MM.1S (cell line): ENCODE results near the gene ZFYVE28.

Source experiments
- DNase-seq: peaks from one replicate; pipeline ENCODE4 v3.0.0-alpha.2; 2015
- H2AFZ ChIP-seq: fragments of 300-600 bp; sonication (generic); 2 replicates; pipeline ENCODE4 v1.6.0; 2016; ENCODE audit warnings: antibody characterized with exemption, low read length
- H3F3A ChIP-seq: fragments of 300-600 bp; sonication (generic); 2 replicates; pipeline ENCODE4 v1.6.1; 2016; ENCODE audit warnings: mild to moderate bottlenecking, antibody characterized with exemption, low read length, moderate library complexity, mixed read lengths; ENCODE audit not compliant: insufficient read depth
- H3K27ac ChIP-seq: fragments of 300-600 bp; sonication (generic); 2 replicates; pipeline ENCODE4 v1.5.1; 2016; ENCODE audit warnings: mild to moderate bottlenecking, low read length
- H3K27me3 ChIP-seq: fragments of 300-600 bp; sonication (generic); replicated peaks from 2 replicates; pipeline ENCODE4 v1.6.0; 2016; ENCODE audit warnings: low read length; ENCODE audit not compliant: insufficient read depth
- H3K36me3 ChIP-seq: fragments of 300-600 bp; sonication (generic); replicated peaks from 2 replicates; pipeline ENCODE4 v1.6.1; 2016; ENCODE audit warnings: mild to moderate bottlenecking, low read length, mixed read lengths; ENCODE audit not compliant: insufficient read depth
- H3K4me1 ChIP-seq: fragments of 300-600 bp; sonication (generic); 2 replicates; pipeline ENCODE4 v1.6.1; 2016; ENCODE audit warnings: low read length, mixed read lengths
- H3K4me2 ChIP-seq: fragments of 300-600 bp; sonication (generic); 2 replicates; pipeline ENCODE4 v1.6.0; 2016; ENCODE audit warnings: low read depth, low read length
- H3K4me3 ChIP-seq: fragments of 300-600 bp; sonication (generic); 2 replicates; pipeline ENCODE4 v1.5.1; 2016; ENCODE audit warnings: low read length, mixed read lengths
- H3K79me2 ChIP-seq: fragments of 300-600 bp; sonication (generic); 2 replicates; pipeline ENCODE4 v1.6.1; 2016; ENCODE audit warnings: mixed run types, low read length, mixed read lengths
- H3K9ac ChIP-seq: fragments of 300-600 bp; sonication (generic); 2 replicates; pipeline ENCODE4 v1.6.1; 2016; ENCODE audit warnings: low read length, mixed read lengths
- H3K9me2 ChIP-seq: fragments of 300-600 bp; sonication (generic); replicated peaks from 2 replicates; pipeline ENCODE4 v1.6.1; 2016; ENCODE audit warnings: mild to moderate bottlenecking, low read length, mixed read lengths; ENCODE audit not compliant: insufficient read depth
- H3K9me3 ChIP-seq: fragments of 300-600 bp; sonication (generic); replicated peaks from 2 replicates; pipeline ENCODE4 v1.6.1; 2016; ENCODE audit warnings: mild to moderate bottlenecking, low read length, mixed read lengths; ENCODE audit not compliant: insufficient read depth
- H4K20me1 ChIP-seq: fragments of 300-600 bp; sonication (generic); 2 replicates; pipeline ENCODE4 v1.6.1; 2016; ENCODE audit warnings: mild to moderate bottlenecking, low read length, moderate library complexity, mixed read lengths; ENCODE audit not compliant: insufficient read depth
- CTCF ChIP-seq: fragments of 300-600 bp; sonication (generic); IDR thresholded peaks from 2 replicates; pipeline ENCODE4 v1.5.1; 2016; ENCODE audit warnings: antibody characterized with exemption, low read length, mixed read lengths
- EZH2 ChIP-seq: fragments of 300-600 bp; sonication (generic); optimal IDR thresholded peaks from 2 replicates; pipeline ENCODE3; 2017; ENCODE audit warnings: low read depth, mild to moderate bottlenecking, antibody characterized with exemption, low read length, mixed read lengths
- EZH2phosphoT487 ChIP-seq: fragments of 300-600 bp; sonication (generic); IDR thresholded peaks from 2 replicates; pipeline ENCODE4 v1.6.1; 2018; ENCODE audit warnings: antibody characterized with exemption, low read length

ZFYVE28 gene

GRCh38 chr4:2394528-2394927, 23.9 kb downstream of the ZFYVE28 start:
- no peak overlapping the region for H3K27ac ChIP-seq
- H4K20me1 ChIP-seq: no peaks in the 10 kb centered on the region
- no peaks in the 10 kb centered on the region for H3K9me2 ChIP-seq
- no peak overlapping the region for H3K4me3 ChIP-seq
- H3K9me3 ChIP-seq: no peaks in the 10 kb centered on the region
- no peaks in the 10 kb centered on the region for H3F3A ChIP-seq
- peak overlapping the region; percentile 74; the same call in 1 of the 2 replicates for H3K4me2 ChIP-seq
- H2AFZ ChIP-seq: no peak overlapping the region
- H3K4me1 ChIP-seq: peaks cover 7% of the 10 kb centered on the region; the same call in 1 of the 2 replicates
- no peak for DNase-seq
- peaks cover 18% of the 10 kb centered on the region for H3K79me2 ChIP-seq
- no peak overlapping the region for H3K9ac ChIP-seq
- TF ChIP-seq CTCF (no peak), EZH2phosphoT487 (no peak), EZH2 (no peak)
- no peaks in the 10 kb centered on the region for H3K36me3 ChIP-seq
- H3K27me3 ChIP-seq: no peaks in the 10 kb centered on the region

GRCh38 chr4:2393353-2394270, 24.8 kb downstream of the ZFYVE28 start:
- DNase-seq: peak; percentile 67
- Histone ChIP-seq H3F3A (no peaks in the 10 kb centered on the region), H3K79me2 (peaks cover 18% of the 10 kb centered on the region), H3K27ac (peak overlapping the region; percentile 31; the same call in 1 of the 2 replicates), H3K9me2 (no peaks in the 10 kb centered on the region), H3K4me1 (peaks cover 7% of the 10 kb centered on the region; the same call in 1 of the 2 replicates), H3K4me3 (peak overlapping the region; percentile 28), H3K9ac (no peak overlapping the region; the same call in 1 of the 2 replicates), H3K27me3 (no peaks in the 10 kb centered on the region), H2AFZ (no peak overlapping the region), H3K9me3 (no peaks in the 10 kb centered on the region), H4K20me1 (no peaks in the 10 kb centered on the region), H3K4me2 (peak overlapping the region; percentile 74), H3K36me3 (no peaks in the 10 kb centered on the region)
- TF ChIP-seq EZH2: no peak
- TF ChIP-seq CTCF: peak; percentile 22

- no peaks in the 10 kb centered on the region for H3K27me3 ChIP-seq
- no peak overlapping the region for H3K9ac ChIP-seq
- H3K9me2 ChIP-seq: no peaks in the 10 kb centered on the region
- H3K4me1 ChIP-seq: peaks cover 7% of the 10 kb centered on the region; the same call in 1 of the 2 replicates
- H3K4me3 ChIP-seq: no peak overlapping the region
- no peak overlapping the region for H3K4me2 ChIP-seq
- no peak overlapping the region for H3K27ac ChIP-seq
- no peaks in the 10 kb centered on the region for H3K9me3 ChIP-seq
- no peaks in the 10 kb centered on the region for H3K36me3 ChIP-seq
- H3F3A ChIP-seq: no peaks in the 10 kb centered on the region
- H2AFZ ChIP-seq: no peak overlapping the region
- peaks cover 22% of the 10 kb centered on the region for H3K79me2 ChIP-seq
- no peak for DNase-seq
- no peaks in the 10 kb centered on the region for H4K20me1 ChIP-seq
- no peak for TF ChIP-seq EZH2
- no peak for TF ChIP-seq EZH2phosphoT487
- TF ChIP-seq CTCF: no peak
Measured at GRCh38 chr4:2390784-2391421, 27.5 kb downstream of the ZFYVE28 start.
